Psoas muscle (tissue), 8 donors: ENCODE results near the gene ENDOU. TPM values are rescaled to one million over a fixed set of nuclear protein-coding genes. Genes with fewer than 3 reads are reported as not detected.
"Not testable (repeated sequence)": the region's sequence is repeated elsewhere in the genome, so short reads cannot be mapped to it uniquely, and the experiment has no call there.

ENCODE experiments used
- ATAC-seq, 4 donors: fragments of 200-7000 bp; cut with Tn5 transposase; one replicate each; pipeline ENCODE4 v1.9.1; 2020; ENCODE audit warnings: moderate library complexity in 3 of 4, mild to moderate bottlenecking in 2 of 4
- DNase-seq, 2 donors: peaks; one replicate each; pipeline ENCODE4 v3.0.0-alpha.2; 2020
- H3K27ac ChIP-seq: fragments of 200-600 bp; one replicate; pipeline ENCODE4 v1.8.0; 2022
- H3K27me3 ChIP-seq, 3 donors: fragments of 200-600 bp in 1 of 3; one replicate each; pipeline versions ENCODE4 v1.6.1 to v1.8.0; 2013 to 2022; ENCODE audit warnings: low read length in 2 of 3, mild to moderate bottlenecking in 2 of 3, moderate library complexity in 1 of 3; ENCODE audit not compliant: insufficient read depth in 3 of 3
- H3K36me3 ChIP-seq, 2 donors: fragments of 200-600 bp in 1 of 2; one replicate each; pipeline versions ENCODE4 v1.6.1 to v1.8.0; 2013 to 2022; ENCODE audit warnings: low read depth in 1 of 2, mild to moderate bottlenecking in 1 of 2, moderate library complexity in 1 of 2; ENCODE audit not compliant: insufficient read depth in 1 of 2
- H3K4me1 ChIP-seq: fragments of 200-600 bp; one replicate; pipeline ENCODE4 v1.8.0; 2022
- H3K4me3 ChIP-seq: fragments of 200-600 bp; one replicate; pipeline ENCODE4 v1.8.0; 2022; ENCODE audit warnings: mild to moderate bottlenecking
- H3K9me3 ChIP-seq: fragments of 200-600 bp; one replicate; pipeline ENCODE4 v1.8.0; 2022
- WGBS, 3 donors: extraction: QIAGEN DNeasy Blood & Tissue Kit; methylation state at CpG; one replicate each; pipeline versions ENCODE4 v1.1.6 to v1.1.7; 2013; 5-methylcytosine and 5-hydroxymethylcytosine counted together
- intact Hi-C, 2 donors: fragments of 100-400 bp; cut with DNase I; formaldehyde crosslinking; loops; one replicate each; pipeline versions ENCODE4 v1.11.0 to v1.14.2; 2022
- polyA plus RNA-seq, 3 donors: library from polyadenylated mRNA; stranded (reverse); fragments of 200-250 nt; gene quantifications; one replicate each; pipeline ENCODE4 v1.2.3, GENCODE V29; 2013
- total RNA-seq, 4 donors: library from RNA; stranded (reverse); fragmentation: NEBNext Ultra II Directional in 2 of 4; extraction: Animal tissue kit (Norgen Biotek cat#: 25700) in 2 of 4; gene quantifications; one replicate each; pipeline versions ENCODE4 v1.2.1 to v1.2.4, GENCODE V29; 2021 to 2023
- TF ChIP-seq, protein P1 (sequence below): fragments of 200-600 bp; IDR thresholded peaks from one replicate; pipeline ENCODE4 v1.8.0; 2022; ENCODE audit warnings: antibody characterized with exemption
- donor health status: healthy with polysubstance abuse.
- donor health status: DM: no; HTN: no; CAD: no; lungs with moderate emphysema.
- donor health status: Bipolar disorder and iron deficiency.
- donor health status: healthy.
- donor health status: DM: yes; HTN: yes; CAD: no.
- donor health status: DM: no; HTN: no; CAD: no.
- donor health status: DM: no; HTN: no; CAD: no.
- donor health status: DM: yes; HTN: yes; CAD: no.

ENDOU gene
- total and polyA plus RNA-seq, 7 donors, result 0.13 to 0.82 (median 0.20) TPM; not detected in 3

DNA sequence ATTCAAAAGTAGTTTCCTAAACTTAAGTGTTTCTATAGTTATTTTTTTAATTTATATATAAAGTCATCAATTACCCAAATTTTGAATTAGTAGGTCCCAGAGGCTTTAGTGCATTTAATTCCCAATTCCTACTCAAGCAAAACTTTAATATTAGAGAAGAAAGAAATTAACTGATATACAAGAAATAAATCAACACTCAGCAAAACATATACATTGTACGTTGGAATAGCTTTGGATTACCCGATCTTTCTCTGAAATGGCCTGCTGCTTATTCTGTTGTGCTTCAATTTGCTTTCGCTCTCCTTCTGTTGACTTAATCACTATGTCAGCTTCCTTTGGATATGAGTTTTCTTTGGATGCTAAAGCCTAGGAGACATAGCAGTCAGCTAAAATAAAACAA lies 37.7 kb downstream of the ENDOU start:
- WGBS, 3 donors, result 65 to 95% (median 91%) methylated on average over 3 of the region's 3 CpGs
- Histone ChIP-seq H3K4me3 (no peak overlapping the region), H3K9me3 (no peaks in the 10 kb centered on the region), H3K27me3 (no peaks in the 10 kb centered on the region), H3K4me1 (no peaks in the 10 kb centered on the region), H3K36me3 (peaks cover 0 to 56% of the 10 kb centered on the region in 2 donors), H3K27ac (no peak overlapping the region)
- intact Hi-C loops, result loop anchor here in 1 of 2 donors (5.0 to 10.0 kb wide), 2 partner anchors 35 to 653 kb away; no protein-coding TSS in a partner anchor
- DNase-seq (no peak), ATAC-seq (no peak)
- TF ChIP-seq, protein P1, sequence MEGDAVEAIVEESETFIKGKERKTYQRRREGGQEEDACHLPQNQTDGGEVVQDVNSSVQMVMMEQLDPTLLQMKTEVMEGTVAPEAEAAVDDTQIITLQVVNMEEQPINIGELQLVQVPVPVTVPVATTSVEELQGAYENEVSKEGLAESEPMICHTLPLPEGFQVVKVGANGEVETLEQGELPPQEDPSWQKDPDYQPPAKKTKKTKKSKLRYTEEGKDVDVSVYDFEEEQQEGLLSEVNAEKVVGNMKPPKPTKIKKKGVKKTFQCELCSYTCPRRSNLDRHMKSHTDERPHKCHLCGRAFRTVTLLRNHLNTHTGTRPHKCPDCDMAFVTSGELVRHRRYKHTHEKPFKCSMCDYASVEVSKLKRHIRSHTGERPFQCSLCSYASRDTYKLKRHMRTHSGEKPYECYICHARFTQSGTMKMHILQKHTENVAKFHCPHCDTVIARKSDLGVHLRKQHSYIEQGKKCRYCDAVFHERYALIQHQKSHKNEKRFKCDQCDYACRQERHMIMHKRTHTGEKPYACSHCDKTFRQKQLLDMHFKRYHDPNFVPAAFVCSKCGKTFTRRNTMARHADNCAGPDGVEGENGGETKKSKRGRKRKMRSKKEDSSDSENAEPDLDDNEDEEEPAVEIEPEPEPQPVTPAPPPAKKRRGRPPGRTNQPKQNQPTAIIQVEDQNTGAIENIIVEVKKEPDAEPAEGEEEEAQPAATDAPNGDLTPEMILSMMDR, result no peak

DNA sequence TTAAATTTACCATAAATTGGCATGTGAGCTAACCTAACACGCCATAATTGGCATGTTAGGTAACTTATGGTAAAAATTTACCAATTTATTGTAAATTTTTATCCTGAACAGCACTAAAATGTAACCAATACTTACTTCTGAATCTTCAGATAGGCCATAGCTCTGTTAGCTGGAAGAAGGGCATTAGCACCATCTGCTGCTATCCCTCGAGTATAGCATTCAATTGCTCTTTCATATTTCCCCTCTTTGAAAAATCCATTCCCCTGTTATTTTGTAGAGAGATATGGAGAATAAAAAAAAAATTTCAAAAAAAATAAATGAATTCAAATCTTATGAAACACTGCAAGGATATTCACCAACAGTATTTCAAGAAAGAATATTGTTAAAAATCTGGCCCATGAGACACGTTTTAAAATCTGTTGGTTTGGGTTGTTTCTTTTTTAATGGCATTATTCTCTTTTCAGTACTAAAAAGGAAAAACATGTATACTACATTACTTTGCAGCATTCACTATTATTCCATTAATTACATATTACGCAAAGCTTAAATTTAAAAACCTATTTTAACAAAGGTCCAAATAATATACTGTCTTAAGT lies 38.5 kb downstream of the ENDOU start:
- no peaks in the 10 kb centered on the region for H3K9me3 ChIP-seq
- DNase-seq, result no peak
- no peaks in the 10 kb centered on the region for H3K27me3 ChIP-seq
- H3K27ac ChIP-seq, result no peak overlapping the region
- no peak overlapping the region for H3K4me3 ChIP-seq
- ATAC-seq, result peak in 1 of 4 donors; percentile 49
- TF ChIP-seq, protein P1, result peak; percentile 53
- intact Hi-C loops, result loop anchor here in 1 of 2 donors (5.0 to 10.0 kb wide), 2 partner anchors 34 to 652 kb away; no protein-coding TSS in a partner anchor
- H3K4me1 ChIP-seq, result no peaks in the 10 kb centered on the region
- H3K36me3 ChIP-seq, result peaks cover 0 to 55% of the 10 kb centered on the region in 2 donors
- WGBS, 3 donors, result 76 to 86% (median 78%) methylated on average over 4 of the region's 4 CpGs

DNA sequence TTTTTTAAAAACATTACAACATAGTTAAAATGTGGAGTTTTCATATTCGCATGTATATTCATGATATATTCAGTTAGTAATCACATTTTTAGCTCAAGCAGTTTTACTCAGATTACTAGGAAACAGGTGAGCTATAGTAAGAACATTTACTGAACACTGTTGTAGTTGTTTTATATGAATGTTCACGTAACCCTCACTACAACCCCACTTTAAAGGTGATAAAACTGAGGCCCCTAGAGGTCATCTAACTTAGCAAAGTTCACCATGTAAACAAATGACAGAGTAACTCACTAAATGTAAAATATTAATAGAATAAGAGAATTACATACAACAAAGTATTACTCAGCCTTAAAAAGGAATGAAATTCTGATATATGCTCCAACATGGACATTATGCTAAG lies 45.5 kb downstream of the ENDOU start:
- peaks cover 0 to 60% of the 10 kb centered on the region in 2 donors for H3K36me3 ChIP-seq
- WGBS, 3 donors, result 75 to 99% (median 99%) methylated on average over 2 of the region's 2 CpGs
- no peak overlapping the region for H3K27ac ChIP-seq
- no peak overlapping the region for H3K4me3 ChIP-seq
- ATAC-seq, result no peak
- no peaks in the 10 kb centered on the region for H3K9me3 ChIP-seq
- intact Hi-C loops, result loop anchor here in 1 of 2 donors (10.0 kb wide), 1 partner anchor 645 kb away; no protein-coding TSS in a partner anchor
- no peaks in the 10 kb centered on the region for H3K4me1 ChIP-seq
- H3K27me3 ChIP-seq, result no peaks in the 10 kb centered on the region
- TF ChIP-seq, protein P1, result no peak
- no peak for DNase-seq

DNA sequence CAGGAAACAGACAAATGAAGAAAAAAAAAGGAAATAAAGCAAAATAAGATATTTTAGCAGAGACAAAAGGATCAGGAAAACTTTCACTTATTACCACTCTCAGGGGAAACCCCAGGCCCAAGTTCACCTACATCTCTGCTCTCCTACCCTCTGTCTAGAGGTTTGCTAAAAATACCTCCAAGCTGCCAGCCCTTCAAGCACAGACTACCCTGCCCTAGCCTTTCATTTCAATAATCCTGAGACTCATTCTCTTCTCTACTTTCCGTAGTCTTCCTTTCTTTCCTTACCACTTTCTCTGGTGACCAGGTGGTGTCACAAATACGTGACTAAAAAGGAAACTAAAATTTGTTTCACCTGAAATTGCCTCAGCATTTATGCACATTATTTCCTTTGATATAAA lies 53.2 kb downstream of the ENDOU start:
- WGBS, 3 donors, result 93 to 99% (median 95%) methylated on average over 2 of the region's 2 CpGs
- no peaks in the 10 kb centered on the region for H3K27me3 ChIP-seq
- no peaks in the 10 kb centered on the region for H3K9me3 ChIP-seq
- ATAC-seq, result no peak
- DNase-seq, result no peak
- no peak overlapping the region for H3K4me3 ChIP-seq
- H3K27ac ChIP-seq, result no peak overlapping the region
- no peaks in the 10 kb centered on the region for H3K4me1 ChIP-seq
- peaks cover 0 to 71% of the 10 kb centered on the region in 2 donors for H3K36me3 ChIP-seq
- intact Hi-C loops, result no loop called here
- TF ChIP-seq, protein P1, result no peak

DNA sequence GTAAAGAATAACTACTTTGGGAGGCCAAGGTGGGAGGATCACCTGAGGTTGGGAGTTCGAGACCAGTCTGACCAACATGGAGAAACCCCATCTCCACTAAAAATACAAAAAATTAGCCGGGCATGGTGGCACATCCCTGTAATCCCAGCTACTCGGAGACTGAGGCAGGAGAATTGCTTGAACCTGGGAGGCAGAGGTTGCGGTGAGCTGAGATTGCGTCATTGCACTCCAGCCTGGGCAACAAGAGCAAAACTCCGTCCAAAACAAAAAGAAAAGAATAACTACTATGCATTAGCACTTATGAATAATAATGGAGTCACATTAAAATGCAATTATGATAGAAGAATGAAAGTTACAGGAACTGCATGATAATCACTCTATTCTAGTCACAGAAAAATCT lies 57.4 kb downstream of the ENDOU start:
- intact Hi-C loops, H3K4me1 ChIP-seq, H3K9me3 ChIP-seq, H3K4me3 ChIP-seq, DNase-seq, ATAC-seq, H3K27me3 ChIP-seq, H3K27ac ChIP-seq: not testable (repeated sequence)
- WGBS, 3 donors, result 93 to 95% (median 93%) methylated on average over 6 of the region's 6 CpGs
- peaks cover 5 to 82% of the 10 kb centered on the region in 2 donors for H3K36me3 ChIP-seq

Other genes starting within 250 kb of the ENDOU start
- gene RPAP3, start 19.5 kb downstream of the ENDOU start, total RNA-seq, result 10 to 100 TPM; 24.1 to 28.5 (median 27.4) TPM
- gene RPAP3, start 19.5 kb downstream of the ENDOU start, polyA plus RNA-seq, result 10 to 100 TPM; 18.8 to 43.2 (median 20.9) TPM
- gene RAPGEF3, start 33.4 kb upstream of the ENDOU start, total RNA-seq, result 10 to 100 TPM in 2 of 4 donors, 1 to 10 TPM in 2; 5.1 to 28.8 (median 11.7) TPM
- 10 to 100 TPM; 11.7 to 29.9 (median 15.0) TPM for gene RAPGEF3, start 33.4 kb upstream of the ENDOU start, polyA plus RNA-seq
- 10 to 100 TPM; 21.8 to 28.7 (median 27.3) TPM for gene SLC48A1, start 47.7 kb upstream of the ENDOU start, total RNA-seq
- 10 to 100 TPM; 12.7 to 23.5 (median 19.6) TPM for gene SLC48A1, start 47.7 kb upstream of the ENDOU start, polyA plus RNA-seq
- gene HDAC7, start 94.4 kb upstream of the ENDOU start, total RNA-seq, result 10 to 100 TPM; 21.4 to 27.8 (median 23.5) TPM
- gene HDAC7, start 94.4 kb upstream of the ENDOU start, polyA plus RNA-seq, result 10 to 100 TPM; 11.0 to 25.2 (median 13.6) TPM
- 1 to 10 TPM; 2.5 to 6.1 (median 4.5) TPM for gene VDR, start 179.5 kb upstream of the ENDOU start, total RNA-seq
- 1 to 10 TPM in 1 of 3 donors, under 1 TPM in 2; 0.62 to 3.0 (median 0.74) TPM for gene VDR, start 179.5 kb upstream of the ENDOU start, polyA plus RNA-seq
- 10 to 100 TPM in 3 of 4 donors, 1 to 10 TPM in 1; 7.7 to 15.8 (median 12.6) TPM for gene TMEM106C, start 238.1 kb upstream of the ENDOU start, total RNA-seq
- gene TMEM106C, start 238.1 kb upstream of the ENDOU start, polyA plus RNA-seq, result 10 to 100 TPM; 14.3 to 33.4 (median 14.7) TPM